ENCODE data around the gene MCOLN3.

DNA sequence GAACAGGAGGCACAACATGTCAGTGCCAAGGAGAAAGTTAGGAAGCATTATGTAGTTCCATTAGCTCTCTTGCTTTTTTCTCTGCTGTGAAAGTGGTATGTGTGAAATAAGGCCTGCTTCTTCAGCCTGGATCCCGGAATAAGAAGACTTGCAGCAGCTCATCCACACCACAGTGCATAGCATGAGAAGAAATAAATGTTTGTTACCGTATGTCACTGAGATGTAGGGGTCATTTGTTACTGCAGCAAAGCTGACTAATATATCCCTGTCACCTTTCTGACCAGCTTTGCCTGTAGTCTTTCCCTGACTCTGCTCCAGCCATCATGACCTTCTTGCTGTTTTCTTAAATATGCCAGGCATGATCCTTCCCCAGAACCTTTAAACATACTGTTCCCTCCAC, 20.5 kb upstream of the MCOLN3 start:
- no peak for TF ChIP-seq EZH2 (IDR thresholded peaks at IDR 0.05; ENCODE audit: low read depth)
- TF ChIP-seq, protein P1, sequence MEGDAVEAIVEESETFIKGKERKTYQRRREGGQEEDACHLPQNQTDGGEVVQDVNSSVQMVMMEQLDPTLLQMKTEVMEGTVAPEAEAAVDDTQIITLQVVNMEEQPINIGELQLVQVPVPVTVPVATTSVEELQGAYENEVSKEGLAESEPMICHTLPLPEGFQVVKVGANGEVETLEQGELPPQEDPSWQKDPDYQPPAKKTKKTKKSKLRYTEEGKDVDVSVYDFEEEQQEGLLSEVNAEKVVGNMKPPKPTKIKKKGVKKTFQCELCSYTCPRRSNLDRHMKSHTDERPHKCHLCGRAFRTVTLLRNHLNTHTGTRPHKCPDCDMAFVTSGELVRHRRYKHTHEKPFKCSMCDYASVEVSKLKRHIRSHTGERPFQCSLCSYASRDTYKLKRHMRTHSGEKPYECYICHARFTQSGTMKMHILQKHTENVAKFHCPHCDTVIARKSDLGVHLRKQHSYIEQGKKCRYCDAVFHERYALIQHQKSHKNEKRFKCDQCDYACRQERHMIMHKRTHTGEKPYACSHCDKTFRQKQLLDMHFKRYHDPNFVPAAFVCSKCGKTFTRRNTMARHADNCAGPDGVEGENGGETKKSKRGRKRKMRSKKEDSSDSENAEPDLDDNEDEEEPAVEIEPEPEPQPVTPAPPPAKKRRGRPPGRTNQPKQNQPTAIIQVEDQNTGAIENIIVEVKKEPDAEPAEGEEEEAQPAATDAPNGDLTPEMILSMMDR (conservative IDR thresholded peaks at IDR 0.05): no peak

Data from PC-9 (cell line).